Measurements from ENCODE around the gene GATD1. TPM values are rescaled to one million over a fixed set of nuclear protein-coding genes. Genes with fewer than 3 reads are reported as not detected.

The GATD1 gene
- total RNA-seq, 2 experiments from 2014 or later, result 109 to 117 TPM

- POLR2A ChIA-PET, result interaction anchor here (0.6 kb wide), 1 partner anchor 30 kb away, joined by 3 read pairs; no protein-coding TSS in a partner anchor
- Histone ChIP-seq H3K9me3 (ENCODE audit: low read length) (no peaks in the 10 kb centered on the region), H2AFZ (ENCODE audit: low read length) (no peak overlapping the region), H3K4me3 (ENCODE audit: low read depth, low read length, poor library complexity, severe bottlenecking) (no peak overlapping the region), H3K9me2 (ENCODE audit: insufficient read depth, low read length) (no peaks in the 10 kb centered on the region), H3K4me1 (ENCODE audit: insufficient read depth, low read length, poor library complexity, severe bottlenecking) (peaks cover 27% of the 10 kb centered on the region), H3K4me2 (ENCODE audit: low read length) (peak overlapping the region; percentile 69; the same call in 1 of the 2 replicates), H3K79me2 (ENCODE audit: insufficient read depth, low read depth, low read length) (peaks cover 13% of the 10 kb centered on the region), H3K36me3 (ENCODE audit: insufficient read depth, low read length) (peaks cover 18% of the 10 kb centered on the region; the same call in 1 of the 2 replicates), H4K20me1 (ENCODE audit: insufficient read depth, low read length) (no peaks in the 10 kb centered on the region), H3K27ac (ENCODE audit: low read depth, low read length, poor library complexity, severe bottlenecking) (peak overlapping the region; percentile 6)
- intact Hi-C loops (cut with micrococcal nuclease; ENCODE audit: unreplicated experiment), result no loop called here
- no peak for DNase-seq (ENCODE audit: low spot score)
- CTCF ChIA-PET (ENCODE audit: unreplicated experiment), result interaction anchor here (0.5 kb wide), 1 partner anchor 206 kb away, joined by 3 read pairs; no protein-coding TSS in a partner anchor
- TF ChIP-seq EZH2phosphoT487 (IDR thresholded peaks at IDR 0.05; ENCODE audit: borderline replicate concordance, low read depth, low read length), result no peak
- TF ChIP-seq CTCF (conservative IDR thresholded peaks at IDR 0.05; ENCODE audit: low read length), result no peak
- BruUV-seq (replicated peaks), result TSS peak; percentile 35
Measured at GRCh38 chr11:787084-787675, 9.9 kb upstream of the GATD1 start.

- Histone ChIP-seq H2AFZ (ENCODE audit: low read length) (no peak overlapping the region), H3K4me3 (ENCODE audit: low read depth, low read length, poor library complexity, severe bottlenecking) (no peak overlapping the region), H3K27ac (ENCODE audit: low read depth, low read length, poor library complexity, severe bottlenecking) (no peak overlapping the region), H3K9me2 (ENCODE audit: insufficient read depth, low read length) (no peaks in the 10 kb centered on the region), H4K20me1 (ENCODE audit: insufficient read depth, low read length) (no peaks in the 10 kb centered on the region), H3K36me3 (ENCODE audit: insufficient read depth, low read length) (peaks cover 11% of the 10 kb centered on the region; the same call in 1 of the 2 replicates), H3K79me2 (ENCODE audit: insufficient read depth, low read depth, low read length) (peaks cover 13% of the 10 kb centered on the region), H3K4me1 (ENCODE audit: insufficient read depth, low read length, poor library complexity, severe bottlenecking) (peaks cover 27% of the 10 kb centered on the region), H3K9me3 (ENCODE audit: low read length) (no peaks in the 10 kb centered on the region), H3K4me2 (ENCODE audit: low read length) (no peak overlapping the region)
- intact Hi-C loops (cut with micrococcal nuclease; ENCODE audit: unreplicated experiment), result no loop called here
- ChIA-PET POLR2A (no interaction called here), CTCF (ENCODE audit: unreplicated experiment) (interaction anchor here (0.5 kb wide), 1 partner anchor 206 kb away, joined by 3 read pairs; no protein-coding TSS in a partner anchor)
- TF ChIP-seq CTCF (conservative IDR thresholded peaks at IDR 0.05; ENCODE audit: low read length) (no peak), EZH2phosphoT487 (IDR thresholded peaks at IDR 0.05; ENCODE audit: borderline replicate concordance, low read depth, low read length) (no peak)
- no TSS peak for BruUV-seq (replicated peaks)
- no peak for DNase-seq (ENCODE audit: low spot score)
Measured at GRCh38 chr11:786235-787083, 9.2 kb upstream of the GATD1 start.
